IPS-18a (cell line): ENCODE results near the gene PCDHA7.

Experiments
- H3K27ac ChIP-seq: one replicate; pipeline ENCODE4 v1.5.1; 2013; ENCODE audit warnings: low read length
- H3K27me3 ChIP-seq: one replicate; pipeline ENCODE4 v1.6.1; 2013; ENCODE audit warnings: mild to moderate bottlenecking, low read length; ENCODE audit not compliant: control insufficient read depth, insufficient read depth
- H3K36me3 ChIP-seq: one replicate; pipeline ENCODE4 v1.6.1; 2013; ENCODE audit warnings: low read depth, low read length; ENCODE audit not compliant: control insufficient read depth
- H3K4me1 ChIP-seq: one replicate; pipeline ENCODE4 v1.6.1; 2013; ENCODE audit warnings: low read depth, low read length; ENCODE audit not compliant: control insufficient read depth
- H3K4me3 ChIP-seq: one replicate; pipeline ENCODE4 v1.5.1; 2013; ENCODE audit warnings: low read length
- H3K9ac ChIP-seq: one replicate; pipeline ENCODE4 v1.6.1; 2013; ENCODE audit warnings: mild to moderate bottlenecking, low read length, moderate library complexity
- H3K9me3 ChIP-seq: one replicate; pipeline ENCODE4 v1.6.1; 2013; ENCODE audit warnings: low read depth, low read length; ENCODE audit not compliant: control insufficient read depth

PCDHA7 gene

DNA sequence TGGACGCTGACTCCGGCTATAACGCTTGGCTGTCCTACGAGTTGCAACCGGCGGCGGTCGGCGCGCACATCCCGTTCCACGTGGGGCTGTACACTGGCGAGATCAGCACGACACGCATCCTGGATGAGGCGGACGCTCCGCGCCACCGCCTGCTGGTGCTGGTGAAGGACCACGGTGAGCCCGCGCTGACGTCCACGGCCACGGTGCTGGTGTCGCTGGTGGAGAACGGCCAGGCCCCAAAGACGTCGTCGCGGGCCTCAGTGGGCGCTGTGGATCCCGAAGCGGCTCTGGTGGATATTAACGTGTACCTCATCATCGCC lies 43.2 kb downstream of the PCDHA7 start:
- H3K4me1 ChIP-seq: peaks cover 2% of the 10 kb centered on the region
- H3K9ac ChIP-seq: no peak overlapping the region
- no peak overlapping the region for H3K27ac ChIP-seq
- no peaks in the 10 kb centered on the region for H3K36me3 ChIP-seq
- no peak overlapping the region for H3K4me3 ChIP-seq
- no peaks in the 10 kb centered on the region for H3K27me3 ChIP-seq
- H3K9me3 ChIP-seq: no peaks in the 10 kb centered on the region

DNA sequence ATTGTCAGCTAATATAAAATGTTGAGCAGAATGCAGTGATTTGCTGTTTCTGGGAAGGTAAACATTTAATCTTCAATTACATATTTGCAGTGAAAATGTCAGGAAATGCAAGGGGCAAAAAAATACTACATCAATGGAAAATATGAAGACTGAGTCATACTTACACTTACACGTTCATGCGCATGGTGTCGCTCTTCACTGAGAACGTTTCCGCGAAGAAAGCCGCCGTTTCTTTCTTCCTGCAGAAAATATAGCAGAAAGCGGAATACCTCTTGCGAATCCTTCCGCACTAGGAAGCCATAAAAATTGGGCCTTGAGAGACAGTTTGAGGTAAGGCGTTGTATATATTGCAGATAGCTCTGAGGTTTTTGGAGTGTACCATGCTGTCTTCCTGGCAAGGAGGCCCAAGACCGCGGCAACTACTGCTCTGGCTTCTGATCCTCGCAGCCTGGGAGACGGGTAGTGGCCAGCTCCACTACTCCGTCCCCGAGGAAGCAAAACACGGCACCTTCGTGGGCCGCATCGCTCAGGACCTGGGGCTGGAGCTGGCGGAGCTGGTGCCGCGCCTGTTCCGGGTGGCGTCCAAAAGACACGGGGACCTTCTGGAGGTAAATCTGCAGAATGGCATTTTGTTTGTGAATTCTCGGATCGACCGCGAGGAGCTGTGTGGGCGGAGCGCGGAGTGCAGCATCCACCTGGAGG lies 48.0 kb downstream of the PCDHA7 start, which contains the start of gene PCDHA13:
TSS of gene PCDHA13 (plus strand) at position 236 of the 702 bp plus-strand sequence. CDS start at position 381, 145 bp downstream.
- Histone ChIP-seq H3K4me1 (no peaks in the 10 kb centered on the region), H3K9me3 (no peaks in the 10 kb centered on the region), H3K27ac (no peak within 1 kb of the TSS), H3K36me3 (no peaks in the 10 kb centered on the region), H3K27me3 (no peaks in the 10 kb centered on the region), H3K4me3 (peak within 1 kb of the TSS; percentile 66), H3K9ac (peak within 1 kb of the TSS; percentile 51)

DNA sequence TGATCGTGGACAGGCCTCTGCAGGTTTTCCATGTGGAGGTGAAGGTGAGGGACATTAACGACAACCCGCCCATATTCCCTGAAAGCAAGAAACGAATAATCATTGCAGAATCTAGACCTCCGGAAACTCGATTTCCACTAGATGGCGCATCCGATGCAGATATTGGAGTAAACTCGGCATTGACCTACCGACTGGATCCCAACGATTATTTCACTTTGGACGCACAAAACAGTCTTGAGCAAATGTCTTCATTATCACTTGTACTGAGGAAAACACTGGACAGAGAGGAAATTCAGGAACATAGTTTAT lies 48.5 kb downstream of the PCDHA7 start:
- H3K4me3 ChIP-seq: peak overlapping the region; percentile 66
- no peaks in the 10 kb centered on the region for H3K4me1 ChIP-seq
- no peaks in the 10 kb centered on the region for H3K9me3 ChIP-seq
- no peak overlapping the region for H3K27ac ChIP-seq
- no peaks in the 10 kb centered on the region for H3K36me3 ChIP-seq
- H3K9ac ChIP-seq: peak overlapping the region; percentile 51
- H3K27me3 ChIP-seq: no peaks in the 10 kb centered on the region

DNA sequence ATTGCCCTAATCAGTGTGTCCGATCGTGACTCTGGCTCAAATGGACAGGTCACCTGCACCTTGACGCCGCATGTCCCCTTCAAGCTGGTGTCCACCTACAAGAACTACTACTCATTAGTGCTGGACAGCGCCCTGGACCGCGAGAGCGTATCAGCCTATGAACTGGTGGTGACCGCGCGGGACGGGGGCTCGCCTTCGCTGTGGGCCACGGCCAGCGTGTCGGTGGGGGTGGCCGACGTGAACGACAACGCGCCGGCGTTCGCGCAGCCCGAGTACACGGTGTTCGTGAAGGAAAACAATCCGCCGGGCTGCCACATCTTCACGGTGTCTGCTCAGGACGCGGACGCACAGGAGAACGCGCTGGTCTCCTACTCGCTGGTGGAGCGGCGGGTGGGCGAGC lies 49.3 kb downstream of the PCDHA7 start:
- Histone ChIP-seq H3K4me1 (no peaks in the 10 kb centered on the region), H3K27ac (no peak overlapping the region), H3K9me3 (no peaks in the 10 kb centered on the region), H3K36me3 (no peaks in the 10 kb centered on the region), H3K27me3 (no peaks in the 10 kb centered on the region), H3K9ac (no peak overlapping the region), H3K4me3 (no peak overlapping the region)

DNA sequence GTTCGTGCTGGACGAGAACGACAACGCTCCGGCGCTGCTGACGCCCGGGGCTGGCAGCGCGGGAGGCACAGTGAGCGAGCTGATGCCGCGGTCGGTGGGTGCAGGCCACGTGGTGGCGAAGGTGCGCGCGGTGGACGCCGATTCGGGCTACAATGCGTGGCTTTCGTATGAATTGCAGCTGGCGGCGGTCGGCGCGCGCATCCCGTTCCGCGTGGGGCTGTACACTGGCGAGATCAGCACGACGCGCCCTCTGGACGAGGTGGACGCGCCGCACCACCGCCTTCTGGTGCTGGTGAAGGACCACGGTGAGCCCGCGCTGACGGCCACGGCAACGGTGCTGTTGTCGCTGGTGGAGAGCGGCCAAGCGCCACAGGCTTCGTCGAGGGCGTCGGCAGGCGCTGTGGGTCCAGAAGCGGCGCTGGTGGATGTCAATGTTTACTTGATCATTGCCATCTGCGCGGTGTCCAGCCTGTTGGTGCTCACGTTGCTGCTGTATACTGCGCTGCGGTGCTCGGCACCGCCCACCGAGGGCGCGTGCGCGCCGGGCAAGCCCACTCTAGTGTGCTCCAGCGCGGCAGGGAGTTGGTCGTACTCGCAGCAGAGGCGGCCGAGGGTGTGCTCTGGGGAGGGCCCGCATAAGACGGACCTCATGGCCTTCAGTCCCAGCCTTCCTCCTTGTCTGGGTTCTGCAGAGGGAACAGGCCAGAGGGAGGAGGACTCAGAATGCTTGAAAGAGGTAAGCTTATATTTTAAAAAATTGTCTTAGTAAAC lies 50.0 kb downstream of the PCDHA7 start:
- no peaks in the 10 kb centered on the region for H3K4me1 ChIP-seq
- H3K27me3 ChIP-seq: no peaks in the 10 kb centered on the region
- no peaks in the 10 kb centered on the region for H3K36me3 ChIP-seq
- H3K9me3 ChIP-seq: no peaks in the 10 kb centered on the region
- H3K27ac ChIP-seq: no peak overlapping the region
- H3K9ac ChIP-seq: no peak overlapping the region
- H3K4me3 ChIP-seq: no peak overlapping the region
